Endothelial cell of umbilical vein (primary cell): ENCODE results near the gene TLCD3B. TPM values are rescaled to one million over a fixed set of nuclear protein-coding genes. Genes with fewer than 3 reads are reported as not detected.

Experiments
- BruUV-seq: library from RNA; stranded (reverse); fragments of 400-500 nt; replicated peaks from 2 replicates; lab custom pipeline; 2021; lab: Mats Ljungman, UMichigan
- CTCF ChIA-PET: fragments of 300-600, 350-600 bp; sonication (Branson Sonifier 250); formaldehyde crosslinking; loops from one replicate; lab custom pipeline; 2021; ENCODE audit warnings: antibody characterized with exemption, inconsistent platforms; lab: Charles Lee
- POLR2A ChIA-PET: fragments of 300-600, 350-600 bp; sonication (Branson Sonifier 250); formaldehyde crosslinking; loops from one replicate; lab custom pipeline; 2021; ENCODE audit warnings: antibody characterized with exemption, inconsistent platforms; lab: Charles Lee
- DNase-seq: peaks from one replicate; pipeline ENCODE4 v3.0.0-alpha.2; 2011; ENCODE audit warnings: low read depth, low spot score
- FAIRE-seq: peaks from 2 replicates; lab custom pipeline; 2011; peaks lifted over from hg19 to GRCh38; lab: Jason Lieb, UNC
- H2AFZ ChIP-seq: 2 replicates; pipeline ENCODE4 v1.6.0; 2012; ENCODE audit warnings: low read depth, low read length, control low read depth, inconsistent platforms
- H3K27ac ChIP-seq: 2 replicates; pipeline ENCODE4 v1.5.1; 2011; ENCODE audit warnings: low read depth, mild to moderate bottlenecking, control low read depth, low read length, moderate library complexity; ENCODE audit not compliant: insufficient read depth
- H3K27me3 ChIP-seq, 2 experiments: 2 replicates each; pipeline versions ENCODE4 v1.6.0 to v1.6.1; 2011; ENCODE audit warnings: low read length in 2 of 2, mixed read lengths in 1 of 2; ENCODE audit not compliant: control insufficient read depth in 2 of 2, insufficient read depth in 2 of 2
- H3K36me3 ChIP-seq, 2 experiments: 2 replicates in 1 of 2; 3 replicates in 1 of 2; pipeline ENCODE4 v1.5.1; 2011; ENCODE audit warnings: low read length in 2 of 2, mild to moderate bottlenecking in 1 of 2, moderate library complexity in 1 of 2; ENCODE audit not compliant: control insufficient read depth in 2 of 2, insufficient read depth in 2 of 2; ENCODE audit errors: extremely low read depth in 1 of 2
- H3K4me1 ChIP-seq: 3 replicates; pipeline ENCODE4 v1.5.1; 2011; ENCODE audit warnings: mild to moderate bottlenecking, low read length; ENCODE audit not compliant: control insufficient read depth, insufficient read depth; ENCODE audit errors: extremely low read depth
- H3K4me2 ChIP-seq: 2 replicates; pipeline ENCODE4 v1.6.1; 2011; ENCODE audit warnings: low read length, control low read depth, mixed read lengths; ENCODE audit not compliant: insufficient read depth
- H3K4me3 ChIP-seq, 3 experiments: fragments of 200-600 bp in 1 of 3; sonication (generic), shearing (Covaris generic) in 1 of 3; replicated peaks in 1 of 3; 2 replicates each; pipeline ENCODE4 v1.5.1; 2011 to 2016; ENCODE audit warnings: control low read depth in 3 of 3, low read length in 3 of 3, mild to moderate bottlenecking in 2 of 3, inconsistent platforms in 1 of 3, low read depth in 1 of 3, moderate library complexity in 1 of 3; ENCODE audit not compliant: insufficient read depth in 1 of 3
- H3K79me2 ChIP-seq: 2 replicates; pipeline ENCODE4 v1.6.0; 2012; ENCODE audit warnings: low read length, inconsistent platforms; ENCODE audit not compliant: control insufficient read depth, insufficient read depth
- H3K9ac ChIP-seq: replicated peaks from 2 replicates; pipeline ENCODE3; 2011; ENCODE audit warnings: low read length, control low read depth; ENCODE audit not compliant: insufficient read depth; ENCODE audit errors: extremely low read depth
- H3K9me1 ChIP-seq: replicated peaks from 3 replicates; pipeline ENCODE4 v1.6.0; 2011; ENCODE audit warnings: mild to moderate bottlenecking, low read length; ENCODE audit not compliant: control insufficient read depth, insufficient read depth; ENCODE audit errors: extremely low read depth
- H3K9me3 ChIP-seq: replicated peaks from 2 replicates; pipeline ENCODE4 v1.5.1; 2012; ENCODE audit warnings: low read length, inconsistent platforms; ENCODE audit not compliant: control insufficient read depth, insufficient read depth
- H4K20me1 ChIP-seq: replicated peaks from 2 replicates; pipeline ENCODE3; 2011; ENCODE audit warnings: mild to moderate bottlenecking, low read length; ENCODE audit not compliant: control insufficient read depth, insufficient read depth; ENCODE audit errors: extremely low read depth
- EZH2 ChIP-seq: IDR thresholded peaks from 2 replicates; pipeline ENCODE4 v1.6.1; 2012; ENCODE audit warnings: borderline replicate concordance, low read depth, mild to moderate bottlenecking, moderate library complexity, low read length, inconsistent platforms; ENCODE audit not compliant: severe bottlenecking
- FOS ChIP-seq: IDR thresholded peaks from 2 replicates; pipeline ENCODE4 v1.6.1; 2011; ENCODE audit warnings: mild to moderate bottlenecking, low read length, moderate library complexity, borderline replicate concordance; ENCODE audit not compliant: insufficient read depth
- GATA2 ChIP-seq: IDR thresholded peaks from 2 replicates; pipeline ENCODE4 v1.7.0; 2011; ENCODE audit warnings: low read depth, mild to moderate bottlenecking, moderate library complexity, mixed read lengths, low read length; ENCODE audit not compliant: insufficient read length, insufficient read depth
- JUN ChIP-seq: IDR thresholded peaks from 2 replicates; pipeline ENCODE4 v1.6.1; 2011; ENCODE audit warnings: borderline replicate concordance, low read depth; ENCODE audit not compliant: insufficient read length, insufficient read depth
- MYC ChIP-seq: IDR thresholded peaks from one replicate; pipeline ENCODE4 v1.6.1; 2011; ENCODE audit warnings: mild to moderate bottlenecking, low read depth, low read length
- POLR2A ChIP-seq: IDR thresholded peaks from 2 replicates; pipeline ENCODE4 v1.6.1; 2012; ENCODE audit warnings: low read depth, mild to moderate bottlenecking, control low read depth, low read length
- POLR2AphosphoS5 ChIP-seq: IDR thresholded peaks from 2 replicates; pipeline ENCODE4 v1.6.1; 2012; ENCODE audit warnings: low read depth, mild to moderate bottlenecking, control low read depth, low read length, moderate library complexity; ENCODE audit not compliant: insufficient read depth
- dilution Hi-C: fragments of 300-500 bp; cut with MboI; formaldehyde crosslinking; loops from one replicate; pipeline ENCODE4 v1.15.0; 2019; ENCODE audit warnings: low sequenced_read_pairs; ENCODE audit not compliant: extremely low pct_ligation_motif_present
- intact Hi-C: fragments of 100-400 bp; cut with micrococcal nuclease; formaldehyde crosslinking; loops from one replicate; pipeline ENCODE4 v1.10.0; 2022
- polyA plus RNA-seq, 4 experiments: library from polyadenylated mRNA; depleted of rRNA in 3 of 4; stranded (reverse) in 3 of 4; unstranded in 1 of 4; fragments of >200 nt; gene quantifications; 2 replicates each; pipeline versions ENCODE4 v1.2.1 to v1.2.3, GENCODE V29; 2011 to 2012; ENCODE audit warnings: missing spikeins in 1 of 4
- total RNA-seq: library from RNA; stranded (reverse); gene quantifications from 2 replicates; pipeline ENCODE4 v1.2.3, GENCODE V29; 2021
- TF ChIP-seq, protein P1 (sequence below): IDR thresholded peaks from 2 replicates; pipeline ENCODE4 v1.6.1; 2011; ENCODE audit not compliant: insufficient read depth, insufficient read length
- TF ChIP-seq, protein P2 (sequence below), 2 donors: IDR thresholded peaks; 1 replicate in 1 of 2; 2 replicates in 1 of 2; pipeline ENCODE4 v1.5.1; 2011; ENCODE audit warnings: low read length in 2 of 2, mild to moderate bottlenecking in 2 of 2, moderate library complexity in 2 of 2, control low read depth in 1 of 2, inconsistent platforms in 1 of 2, low read depth in 1 of 2; ENCODE audit not compliant: insufficient read depth in 1 of 2; ENCODE audit errors: extremely low read depth in 1 of 2

Gene TLCD3B
- total and polyA plus RNA-seq, 2 donors (not counting 3 experiments of a cell fraction or from before 2014, with no cell fraction given), result 0.37 to 0.86 TPM

DNA sequence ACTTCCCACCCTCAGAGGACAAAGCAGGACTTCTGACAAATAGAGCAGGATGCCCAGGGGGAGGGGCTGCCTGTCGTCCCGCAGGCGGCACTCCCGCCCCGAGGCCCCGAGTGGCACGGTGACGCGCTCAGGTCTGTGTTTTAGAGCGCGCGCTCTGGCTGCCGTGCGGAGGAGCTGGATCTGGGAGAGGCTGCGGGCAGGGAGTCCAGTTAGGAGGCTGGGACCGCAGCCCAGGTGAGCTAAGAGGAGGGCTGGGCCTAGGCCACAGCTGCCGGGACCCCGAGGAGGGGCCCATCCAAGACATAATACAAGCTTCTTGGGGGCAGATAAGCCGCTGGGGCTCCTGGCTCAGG is 26.7 kb downstream of the TLCD3B start:
- TF ChIP-seq POLR2AphosphoS5 (no peak), JUN (no peak)
- Histone ChIP-seq H4K20me1 (no peaks in the 10 kb centered on the region), H3K79me2 (no peaks in the 10 kb centered on the region), H3K36me3 (peaks cover 0 to 7% of the 10 kb centered on the region in 2 experiments), H2AFZ (no peak overlapping the region), H3K27me3 (peaks cover under 1 to 2% of the 10 kb centered on the region in 2 experiments), H3K4me3 (no peak overlapping the region), H3K4me2 (no peak overlapping the region), H3K9ac (no peak overlapping the region), H3K9me1 (no peaks in the 10 kb centered on the region), H3K4me1 (no peaks in the 10 kb centered on the region), H3K9me3 (no peaks in the 10 kb centered on the region), H3K27ac (no peak overlapping the region)
- BruUV-seq, result no TSS peak
- ChIA-PET POLR2A (no interaction called here), CTCF (interaction anchor here (2.4 to 3.8 kb wide), 4 partner anchors 14 to 304 kb away, joined by 10 to 26 read pairs (median 20); no protein-coding TSS in a partner anchor)
- no peak for FAIRE-seq
- no peak for DNase-seq
- dilution Hi-C loops, result no loop called here
- intact Hi-C loops, result no loop called here

DNA sequence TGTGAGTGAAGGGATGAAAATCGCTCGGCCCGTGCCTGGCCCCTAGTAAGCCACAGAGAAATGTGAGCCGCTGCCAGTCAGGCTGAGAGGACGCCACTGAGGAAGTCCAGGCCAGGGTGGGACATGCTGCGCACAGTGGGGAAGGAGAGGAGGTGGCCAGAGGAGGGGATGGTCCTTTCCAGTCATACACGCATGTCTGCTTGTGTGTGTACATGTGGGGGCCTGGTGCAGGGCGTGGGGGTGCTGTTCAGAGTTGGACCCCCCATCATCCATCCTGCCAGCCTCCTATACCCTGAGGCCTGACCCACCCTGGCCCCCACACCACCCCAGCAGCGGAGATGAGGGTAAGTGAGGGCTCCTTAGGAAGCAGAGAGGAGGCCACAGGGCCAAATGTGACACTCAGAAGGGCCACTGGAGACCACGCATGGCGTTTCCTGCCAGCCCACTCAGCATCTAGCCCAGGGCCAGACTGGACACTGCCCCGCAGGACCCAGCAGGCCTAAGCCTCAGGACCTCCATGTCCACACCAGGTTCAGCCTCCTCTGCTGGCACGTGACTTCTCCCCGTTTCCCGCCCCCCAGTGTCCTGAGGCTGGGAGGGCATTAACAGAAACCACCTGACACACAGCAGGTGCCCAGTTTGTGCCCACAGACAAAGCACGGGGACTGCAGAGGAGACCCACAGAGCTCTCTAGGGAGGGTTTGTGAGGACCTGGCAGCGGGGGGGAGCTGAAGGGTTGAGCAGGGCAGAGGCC is 27.2 kb downstream of the TLCD3B start:
- ChIA-PET POLR2A (interaction anchor here (0.5 kb wide), 1 partner anchor 1034 kb away, joined by 3 read pairs; no protein-coding TSS in a partner anchor), CTCF (interaction anchor here (1.1 to 3.8 kb wide), 5 partner anchors 14 to 304 kb away, joined by 3 to 26 read pairs (median 17); no protein-coding TSS in a partner anchor)
- Histone ChIP-seq H2AFZ (no peak overlapping the region), H4K20me1 (no peaks in the 10 kb centered on the region), H3K9me3 (no peaks in the 10 kb centered on the region), H3K27me3 (no peaks in the 10 kb centered on the region), H3K4me1 (no peaks in the 10 kb centered on the region), H3K27ac (no peak overlapping the region), H3K4me2 (no peak overlapping the region), H3K79me2 (no peaks in the 10 kb centered on the region), H3K9me1 (no peaks in the 10 kb centered on the region), H3K4me3 (no peak overlapping the region), H3K36me3 (peaks cover 0 to 7% of the 10 kb centered on the region in 2 experiments), H3K9ac (no peak overlapping the region)
- no peak for DNase-seq
- intact Hi-C loops, result no loop called here
- FAIRE-seq, result no peak
- no TSS peak for BruUV-seq
- dilution Hi-C loops, result no loop called here
- TF ChIP-seq EZH2 (no peak), FOS (no peak), POLR2A (no peak), JUN (no peak), POLR2AphosphoS5 (no peak), MYC (no peak), GATA2 (no peak)
- TF ChIP-seq, protein P1, sequence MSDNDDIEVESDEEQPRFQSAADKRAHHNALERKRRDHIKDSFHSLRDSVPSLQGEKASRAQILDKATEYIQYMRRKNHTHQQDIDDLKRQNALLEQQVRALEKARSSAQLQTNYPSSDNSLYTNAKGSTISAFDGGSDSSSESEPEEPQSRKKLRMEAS, result no peak
- TF ChIP-seq, protein P2, sequence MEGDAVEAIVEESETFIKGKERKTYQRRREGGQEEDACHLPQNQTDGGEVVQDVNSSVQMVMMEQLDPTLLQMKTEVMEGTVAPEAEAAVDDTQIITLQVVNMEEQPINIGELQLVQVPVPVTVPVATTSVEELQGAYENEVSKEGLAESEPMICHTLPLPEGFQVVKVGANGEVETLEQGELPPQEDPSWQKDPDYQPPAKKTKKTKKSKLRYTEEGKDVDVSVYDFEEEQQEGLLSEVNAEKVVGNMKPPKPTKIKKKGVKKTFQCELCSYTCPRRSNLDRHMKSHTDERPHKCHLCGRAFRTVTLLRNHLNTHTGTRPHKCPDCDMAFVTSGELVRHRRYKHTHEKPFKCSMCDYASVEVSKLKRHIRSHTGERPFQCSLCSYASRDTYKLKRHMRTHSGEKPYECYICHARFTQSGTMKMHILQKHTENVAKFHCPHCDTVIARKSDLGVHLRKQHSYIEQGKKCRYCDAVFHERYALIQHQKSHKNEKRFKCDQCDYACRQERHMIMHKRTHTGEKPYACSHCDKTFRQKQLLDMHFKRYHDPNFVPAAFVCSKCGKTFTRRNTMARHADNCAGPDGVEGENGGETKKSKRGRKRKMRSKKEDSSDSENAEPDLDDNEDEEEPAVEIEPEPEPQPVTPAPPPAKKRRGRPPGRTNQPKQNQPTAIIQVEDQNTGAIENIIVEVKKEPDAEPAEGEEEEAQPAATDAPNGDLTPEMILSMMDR (IDR thresholded peaks at IDR 0.05; ENCODE audit: extremely low read depth in 1 of 2, insufficient read depth in 1 of 2, low read depth in 1 of 2, low read length in 2 of 2), result no peak
